Muscle of leg (tissue), 11 donors: ENCODE results near the gene DHRSX. TPM values are rescaled to one million over a fixed set of nuclear protein-coding genes. Genes with fewer than 3 reads are reported as not detected.
"Not testable (repeated sequence)": the region's sequence is repeated elsewhere in the genome, so short reads cannot be mapped to it uniquely, and the experiment has no call there.

Source experiments
- DNase-seq: peaks from one replicate; pipeline ENCODE4 v3.0.0; 2013
- H3K27ac ChIP-seq: one replicate; pipeline ENCODE4 v1.5.1; 2013; ENCODE audit warnings: mild to moderate bottlenecking, low read length, control low read depth
- H3K27me3 ChIP-seq: one replicate; pipeline ENCODE4 v1.6.1; 2013; ENCODE audit warnings: low read length; ENCODE audit not compliant: control insufficient read depth, insufficient read depth
- H3K36me3 ChIP-seq: one replicate; pipeline ENCODE4 v1.6.1; 2013; ENCODE audit warnings: low read length; ENCODE audit not compliant: control insufficient read depth, insufficient read depth
- H3K4me1 ChIP-seq: one replicate; pipeline ENCODE4 v1.6.1; 2013; ENCODE audit warnings: low read length; ENCODE audit not compliant: control insufficient read depth, insufficient read depth
- H3K4me3 ChIP-seq: one replicate; pipeline ENCODE4 v1.5.1; 2013; ENCODE audit warnings: low read length, control low read depth
- H3K9me3 ChIP-seq: replicated peaks from 2 replicates; pipeline ENCODE4 v1.6.1; 2013; ENCODE audit warnings: low read depth, low read length; ENCODE audit not compliant: control insufficient read depth
- WGBS: methylation state at CpG from one replicate; pipeline ENCODE4 v1.1.5; 2013; ENCODE audit warnings: missing lambda C conversion rate; ENCODE audit not compliant: insufficient coverage; 5-methylcytosine and 5-hydroxymethylcytosine counted together
- polyA plus RNA-seq, 8 donors: library from polyadenylated mRNA; unstranded; fragments of 120-200 nt; gene quantifications; one replicate each; pipeline versions ENCODE4 v1.2.1 to v1.2.3, GENCODE V29; 2013; ENCODE audit warnings: inconsistent platforms in 1 of 8, low replicate concordance in 1 of 8; ENCODE audit not compliant: insufficient read length in 8 of 8, insufficient read depth in 1 of 8
- total RNA-seq: library from RNA; stranded (reverse); fragments of 120-200 nt; gene quantifications from one replicate; pipeline ENCODE4 v1.2.4, GENCODE V29; 2013

Gene DHRSX
- total and polyA plus RNA-seq, 9 donors: 11.4 to 19.1 (median 14.4) TPM

GRCh38 chrX:2477313-2477712, 23.5 kb downstream of the DHRSX start:
- not testable (repeated sequence) for H3K4me1 ChIP-seq, H3K27ac ChIP-seq, H3K36me3 ChIP-seq, H3K4me3 ChIP-seq, DNase-seq, H3K9me3 ChIP-seq, H3K27me3 ChIP-seq
- 83% methylated on average over 4 of the region's 11 CpGs for WGBS

GRCh38 chrX:2474963-2475726, 25.6 kb downstream of the DHRSX start:
- no peak overlapping the region for H3K27ac ChIP-seq
- H3K27me3 ChIP-seq: no peaks in the 10 kb centered on the region
- 84% methylated on average over 15 of the region's 18 CpGs for WGBS
- no peak overlapping the region for H3K4me3 ChIP-seq
- H3K9me3 ChIP-seq: no peaks in the 10 kb centered on the region
- no peaks in the 10 kb centered on the region for H3K4me1 ChIP-seq
- no peaks in the 10 kb centered on the region for H3K36me3 ChIP-seq
- no peak for DNase-seq

- no peaks in the 10 kb centered on the region for H3K9me3 ChIP-seq
- no peak for DNase-seq
- no peaks in the 10 kb centered on the region for H3K36me3 ChIP-seq
- H3K27ac ChIP-seq: no peak overlapping the region
- WGBS: 71% methylated on average over 17 of the region's 20 CpGs
- no peaks in the 10 kb centered on the region for H3K27me3 ChIP-seq
- H3K4me3 ChIP-seq: no peak overlapping the region
- H3K4me1 ChIP-seq: no peaks in the 10 kb centered on the region
These were observed 26.4 kb downstream of the DHRSX start for GRCh38 chrX:2474280-2474962.

- not testable (repeated sequence) for H3K9me3 ChIP-seq, H3K36me3 ChIP-seq, H3K27me3 ChIP-seq, DNase-seq, H3K4me3 ChIP-seq, H3K27ac ChIP-seq, H3K4me1 ChIP-seq
- 72% methylated on average over 10 of the region's 15 CpGs for WGBS
These were observed 27.7 kb downstream of the DHRSX start for GRCh38 chrX:2473064-2473463.

GRCh38 chrX:2471641-2472040, 29.1 kb downstream of the DHRSX start:
- Histone ChIP-seq H3K27ac (no peak overlapping the region), H3K4me3 (no peak overlapping the region), H3K36me3 (no peaks in the 10 kb centered on the region), H3K9me3 (no peaks in the 10 kb centered on the region), H3K4me1 (no peaks in the 10 kb centered on the region), H3K27me3 (no peaks in the 10 kb centered on the region)
- no peak for DNase-seq
- 70% methylated on average over 2 of the region's 7 CpGs for WGBS

GRCh38 chrX:2471126-2471525, 29.6 kb downstream of the DHRSX start:
- not testable (repeated sequence) for H3K27me3 ChIP-seq, H3K27ac ChIP-seq, H3K36me3 ChIP-seq, H3K9me3 ChIP-seq, H3K4me1 ChIP-seq, H3K4me3 ChIP-seq, DNase-seq
- 89% methylated on average over 9 of the region's 10 CpGs for WGBS

GRCh38 chrX:2469852-2470251, 30.9 kb downstream of the DHRSX start:
- not testable (repeated sequence) for H3K36me3 ChIP-seq, DNase-seq, H3K27me3 ChIP-seq, H3K4me3 ChIP-seq, H3K4me1 ChIP-seq, H3K27ac ChIP-seq, H3K9me3 ChIP-seq
- 92% methylated on average over 4 of the region's 4 CpGs for WGBS

GRCh38 chrX:2469196-2469685, 31.5 kb downstream of the DHRSX start:
- no peaks in the 10 kb centered on the region for H3K9me3 ChIP-seq
- no peaks in the 10 kb centered on the region for H3K4me1 ChIP-seq
- no peaks in the 10 kb centered on the region for H3K27me3 ChIP-seq
- 90% methylated on average over 20 of the region's 22 CpGs for WGBS
- no peak overlapping the region for H3K4me3 ChIP-seq
- H3K27ac ChIP-seq: no peak overlapping the region
- no peaks in the 10 kb centered on the region for H3K36me3 ChIP-seq
- no peak for DNase-seq

- H3K27ac ChIP-seq: no peak overlapping the region
- WGBS: 85% methylated on average over 30 of the region's 32 CpGs
- H3K4me1 ChIP-seq: no peaks in the 10 kb centered on the region
- no peaks in the 10 kb centered on the region for H3K27me3 ChIP-seq
- no peaks in the 10 kb centered on the region for H3K9me3 ChIP-seq
- no peaks in the 10 kb centered on the region for H3K36me3 ChIP-seq
- H3K4me3 ChIP-seq: no peak overlapping the region
- no peak for DNase-seq
These were observed 32.2 kb downstream of the DHRSX start for GRCh38 chrX:2468261-2469195.
